Spinal cord (tissue), 10 donors: Measurements from ENCODE around the gene ARHGEF16. TPM values are rescaled to one million over a fixed set of nuclear protein-coding genes. Genes with fewer than 3 reads are reported as not detected.
A peak's percentile ranks its signal among the peaks of the same experiment; 100 is the strongest.

Experiments used
- DNase-seq, 6 donors: peaks; one replicate each; pipeline versions ENCODE4 v3.0.0 to v3.0.0-alpha.2; 2013 to 2015; ENCODE audit warnings: low spot score in 6 of 6, low read depth in 4 of 6
- H3K27ac ChIP-seq: one replicate; pipeline ENCODE4 v1.5.1; 2013; ENCODE audit warnings: low read depth, low read length, control low read depth
- H3K27me3 ChIP-seq: one replicate; pipeline ENCODE4 v1.6.1; 2013; ENCODE audit warnings: low read length; ENCODE audit not compliant: control insufficient read depth, insufficient read depth
- H3K36me3 ChIP-seq: one replicate; pipeline ENCODE4 v1.6.1; 2013; ENCODE audit warnings: low read length; ENCODE audit not compliant: control insufficient read depth, insufficient read depth
- H3K4me1 ChIP-seq: one replicate; pipeline ENCODE4 v1.6.1; 2013; ENCODE audit warnings: low read length; ENCODE audit not compliant: control insufficient read depth, insufficient read depth
- H3K4me3 ChIP-seq: one replicate; pipeline ENCODE4 v1.5.1; 2013; ENCODE audit warnings: low read depth, low read length, control low read depth
- H3K9me3 ChIP-seq: one replicate; pipeline ENCODE4 v1.6.1; 2013; ENCODE audit warnings: low read length; ENCODE audit not compliant: control insufficient read depth, insufficient read depth
- WGBS: methylation state at CpG from one replicate; pipeline ENCODE4 v1.1.5; 2013; ENCODE audit warnings: missing lambda C conversion rate; ENCODE audit not compliant: insufficient coverage; 5-methylcytosine and 5-hydroxymethylcytosine counted together
- long read RNA-seq, 4 donors: transcript quantifications; one replicate each; lab custom pipeline, GENCODE V29; 2026
- polyA plus RNA-seq, 2 donors: library from polyadenylated mRNA; unstranded; fragments of 120-200 nt; gene quantifications; one replicate each; pipeline ENCODE4 v1.2.1, GENCODE V29; 2013; ENCODE audit not compliant: insufficient read length in 2 of 2
- total RNA-seq, 2 donors: library from RNA; depleted of rRNA in 1 of 2; stranded (reverse); fragments of 120-200 nt in 1 of 2; fragments of >200 nt in 1 of 2; gene quantifications; one replicate each; pipeline versions ENCODE4 v1.2.3 to v1.2.4, GENCODE V29; 2013 to 2014
- donor health status: healthy.

ARHGEF16 gene
- 1 to 10 TPM; 2.6 to 3.7 TPM for total RNA-seq
- 1 to 10 TPM; 1.7 to 4.2 TPM for polyA plus RNA-seq
- long read RNA-seq, donor 1 = 0 reads
- long read RNA-seq, donor 2 = 0 reads
- long read RNA-seq, donor 3 = 0 reads
- long read RNA-seq, donor 4, partial matches to known transcripts = 0 of 2 reads
- long read RNA-seq, donor 4, other reads (novel, unspliced or antisense) = 0 of 2 reads

DNA sequence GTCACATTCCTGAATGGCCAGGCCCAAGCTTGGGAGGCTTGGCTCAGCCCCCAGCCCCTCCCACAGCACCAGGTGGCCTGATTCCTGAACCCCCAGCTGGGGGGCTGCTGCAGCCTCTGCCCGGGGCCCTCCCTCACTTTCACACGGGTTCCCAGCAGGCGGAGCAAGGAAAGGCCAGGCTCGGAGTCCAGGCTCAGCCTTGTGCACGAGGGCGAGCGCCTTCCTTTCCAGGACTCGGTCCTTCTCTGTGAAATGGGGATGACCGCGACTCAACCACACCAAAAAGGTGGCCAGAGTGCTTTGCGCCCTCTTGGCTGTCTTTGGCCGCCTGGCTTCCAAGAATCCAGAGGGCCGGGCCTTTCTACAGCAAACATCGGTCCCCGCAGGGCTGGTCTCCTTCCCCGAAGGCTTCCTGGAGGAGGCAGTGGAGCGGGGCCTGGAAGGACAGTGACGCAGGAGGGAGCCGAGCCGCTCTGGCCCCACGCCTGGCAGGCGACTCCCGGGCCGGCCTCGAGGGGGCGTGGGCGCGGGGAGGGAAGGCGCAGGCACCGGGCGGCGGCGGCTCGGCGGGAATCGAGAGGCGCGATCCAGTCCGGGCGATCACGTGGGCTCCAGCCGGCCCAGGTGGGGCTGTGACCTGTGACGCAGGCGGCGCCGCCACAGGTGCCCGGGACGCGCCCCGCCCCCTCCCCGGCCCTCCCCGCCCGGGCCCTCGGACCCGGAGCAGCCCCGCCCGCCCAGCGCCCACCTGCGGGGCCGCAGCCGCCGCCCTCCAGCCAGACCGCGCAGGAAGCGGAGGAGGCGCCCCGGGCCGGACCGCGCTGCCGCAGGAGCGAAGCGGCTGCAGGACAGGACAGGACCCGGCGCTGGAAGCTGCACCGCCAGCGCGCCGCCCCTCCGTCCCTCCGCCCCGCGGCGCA lies at the start of gene ARHGEF16:
TSS of gene ARHGEF16 (plus strand) at position 775 of the 920 bp plus-strand sequence. CDS start 8,420 bp downstream, outside the sequence.
- H3K27ac ChIP-seq = no peak within 1 kb of the TSS
- H3K27me3 ChIP-seq = peaks cover 11% of the 10 kb centered on the region

DNA sequence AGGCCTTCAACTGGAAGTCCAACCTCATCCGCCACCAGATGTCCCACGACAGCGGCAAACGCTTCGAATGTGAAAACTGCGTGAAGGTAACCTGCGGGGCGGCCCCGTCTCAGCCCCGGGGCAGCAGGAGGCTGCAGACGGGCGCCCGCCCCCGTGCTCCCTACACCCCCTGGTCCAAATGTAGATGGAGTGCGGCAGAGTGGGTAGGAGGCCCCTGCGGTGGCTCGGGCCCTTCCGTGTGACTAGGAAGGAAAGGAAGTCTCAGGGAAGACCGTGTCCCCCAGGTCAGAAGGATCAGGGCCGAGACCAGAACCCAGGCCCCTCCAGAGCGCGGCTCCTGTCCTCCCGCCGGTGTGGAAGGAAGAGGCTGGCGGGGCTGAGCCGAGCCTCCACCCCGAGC lies 49.7 kb upstream of the ARHGEF16 start:
- H3K27ac ChIP-seq = no peak overlapping the region
- H3K4me1 ChIP-seq = peaks cover 34% of the 10 kb centered on the region
- H3K27me3 ChIP-seq = no peaks in the 10 kb centered on the region
- no peak overlapping the region for H3K4me3 ChIP-seq
- no peak for DNase-seq
- no peaks in the 10 kb centered on the region for H3K9me3 ChIP-seq
- 95% methylated on average over 23 of the region's 27 CpGs for WGBS
- peaks cover 48% of the 10 kb centered on the region for H3K36me3 ChIP-seq

More for the DNA sequence above, at the start of gene ARHGEF16:
- Histone ChIP-seq H3K4me3 (peak within 1 kb of the TSS; percentile 7), H3K4me1 (peaks cover 45% of the 10 kb centered on the region), H3K36me3 (peaks cover 2% of the 10 kb centered on the region), H3K9me3 (no peaks in the 10 kb centered on the region)
- peak in 2 of 6 donors; percentile 26 to 60 for DNase-seq
- 5% methylated on average over 82 of the region's 84 CpGs for WGBS

DNA sequence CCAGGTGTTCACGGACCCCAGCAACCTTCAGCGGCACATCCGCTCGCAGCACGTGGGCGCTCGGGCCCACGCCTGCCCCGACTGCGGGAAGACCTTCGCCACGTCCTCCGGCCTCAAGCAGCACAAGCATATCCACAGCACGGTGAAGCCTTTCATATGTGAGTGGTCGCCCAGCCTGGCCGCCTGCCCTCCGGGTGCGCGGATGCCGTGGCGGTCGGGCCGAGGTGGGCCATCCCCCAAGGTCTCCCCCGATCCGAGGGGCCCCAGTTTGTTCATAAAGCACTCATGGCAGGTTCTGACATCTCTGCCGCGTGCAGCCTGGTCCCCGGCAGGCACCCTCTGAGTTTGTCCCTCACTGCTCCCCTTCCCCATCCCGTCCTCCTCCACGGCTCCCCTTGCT lies 49.0 kb upstream of the ARHGEF16 start:
- DNase-seq = no peak
- no peak overlapping the region for H3K4me3 ChIP-seq
- H3K36me3 ChIP-seq = peaks cover 45% of the 10 kb centered on the region
- H3K27ac ChIP-seq = no peak overlapping the region
- 96% methylated on average over 24 of the region's 30 CpGs for WGBS
- no peaks in the 10 kb centered on the region for H3K27me3 ChIP-seq
- H3K9me3 ChIP-seq = no peaks in the 10 kb centered on the region
- H3K4me1 ChIP-seq = peaks cover 41% of the 10 kb centered on the region

DNA sequence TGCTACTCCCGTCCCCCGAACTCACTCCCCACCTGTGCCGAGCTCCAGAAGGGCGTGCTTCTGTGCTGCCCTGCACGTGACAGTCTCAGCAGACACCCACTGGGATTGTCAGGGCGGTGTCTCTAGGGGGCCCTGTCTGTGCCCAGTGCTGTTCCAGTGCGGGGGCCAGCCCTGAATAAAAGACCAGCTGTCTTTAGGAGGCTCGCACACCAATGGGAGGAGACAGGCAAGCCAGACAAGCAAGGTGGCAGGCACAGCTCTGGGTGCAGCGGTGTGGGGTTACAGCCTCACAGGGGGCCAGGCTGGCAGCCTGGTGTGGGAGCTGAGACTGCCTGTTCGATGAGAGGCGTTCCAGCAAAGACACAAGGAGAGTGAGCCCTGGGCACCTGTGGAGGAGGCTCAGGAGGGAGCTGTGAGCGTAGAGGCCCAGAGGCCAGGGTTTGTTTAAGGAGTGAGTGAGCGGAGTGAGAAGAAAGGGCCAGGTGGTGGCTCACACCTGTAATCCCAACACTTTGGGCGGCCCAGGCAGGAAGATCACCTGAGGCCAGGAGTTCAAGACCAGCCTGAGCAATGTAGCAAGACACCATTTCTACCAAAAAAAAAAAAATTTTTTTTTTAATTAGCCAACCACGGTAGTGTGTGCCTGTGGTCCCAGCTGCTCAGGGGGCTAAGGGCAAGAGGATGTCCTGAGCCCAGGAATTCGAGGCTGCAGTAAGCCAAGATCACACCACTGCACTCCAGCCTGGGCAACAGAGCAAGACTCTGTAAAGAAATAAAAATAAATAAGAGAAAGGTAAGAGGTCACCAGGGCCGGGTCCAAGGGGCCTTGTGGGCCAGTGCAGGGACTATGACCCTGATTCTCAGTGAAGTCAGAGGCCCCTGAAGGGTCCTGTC lies 48.2 kb upstream of the ARHGEF16 start:
- Histone ChIP-seq H3K36me3 (peaks cover 49% of the 10 kb centered on the region), H3K4me3 (no peak overlapping the region), H3K9me3 (no peaks in the 10 kb centered on the region), H3K27ac (no peak overlapping the region), H3K27me3 (no peaks in the 10 kb centered on the region), H3K4me1 (peaks cover 44% of the 10 kb centered on the region)
- no peak for DNase-seq
- WGBS = 79% methylated on average over 16 of the region's 17 CpGs

DNA sequence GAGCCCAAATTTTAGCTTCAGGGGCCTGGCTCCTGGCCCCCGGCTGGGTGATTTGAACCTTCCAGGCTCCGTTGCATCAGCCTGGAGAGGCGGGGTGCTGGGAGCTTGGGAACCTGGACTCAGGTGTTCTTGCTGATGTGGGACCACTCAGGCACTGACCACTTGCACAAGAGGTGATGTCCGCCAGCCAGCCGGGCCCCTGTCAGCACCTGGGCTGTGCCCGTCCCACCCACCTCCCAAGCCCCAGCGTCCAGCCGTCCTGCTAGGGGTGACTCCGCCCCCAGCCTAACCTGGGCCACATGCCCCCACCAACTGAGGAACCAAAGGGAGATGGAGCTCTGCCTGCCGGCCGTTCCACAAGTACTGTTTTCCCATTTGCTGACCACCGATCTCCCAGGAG lies 47.4 kb upstream of the ARHGEF16 start:
- no peaks in the 10 kb centered on the region for H3K27me3 ChIP-seq
- no peaks in the 10 kb centered on the region for H3K9me3 ChIP-seq
- 88% methylated on average over 12 of the region's 12 CpGs for WGBS
- no peak overlapping the region for H3K4me3 ChIP-seq
- H3K27ac ChIP-seq = no peak overlapping the region
- peaks cover 42% of the 10 kb centered on the region for H3K4me1 ChIP-seq
- no peak for DNase-seq
- H3K36me3 ChIP-seq = peaks cover 57% of the 10 kb centered on the region

DNA sequence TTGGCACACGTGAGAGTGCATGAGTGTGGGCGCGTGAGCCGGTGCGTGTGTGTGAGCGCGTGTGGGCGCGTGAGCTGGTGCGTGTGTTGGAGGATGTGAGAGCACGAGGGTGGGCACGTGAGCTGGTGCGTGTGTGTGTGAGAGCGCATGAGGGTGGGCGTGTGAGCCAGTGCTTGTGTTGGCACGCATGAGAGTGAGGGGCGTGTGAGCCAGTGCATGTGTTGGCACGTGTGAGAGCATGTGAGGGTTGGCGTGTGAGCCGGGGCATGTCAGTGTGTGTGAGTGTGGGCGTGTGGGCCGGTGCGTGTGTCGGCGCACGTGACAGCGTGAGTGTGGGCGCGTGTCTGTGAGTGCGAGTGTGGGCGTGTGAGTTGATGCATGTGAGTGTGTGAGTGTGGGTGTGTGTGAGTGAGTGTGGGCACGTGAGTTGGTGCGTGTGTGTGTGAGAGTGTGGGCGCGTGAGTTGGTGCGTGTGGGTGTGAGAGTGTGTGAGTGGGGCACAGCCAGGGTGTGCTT lies 45.7 kb upstream of the ARHGEF16 start:
- DNase-seq = no peak
- no peak overlapping the region for H3K27ac ChIP-seq

DNA sequence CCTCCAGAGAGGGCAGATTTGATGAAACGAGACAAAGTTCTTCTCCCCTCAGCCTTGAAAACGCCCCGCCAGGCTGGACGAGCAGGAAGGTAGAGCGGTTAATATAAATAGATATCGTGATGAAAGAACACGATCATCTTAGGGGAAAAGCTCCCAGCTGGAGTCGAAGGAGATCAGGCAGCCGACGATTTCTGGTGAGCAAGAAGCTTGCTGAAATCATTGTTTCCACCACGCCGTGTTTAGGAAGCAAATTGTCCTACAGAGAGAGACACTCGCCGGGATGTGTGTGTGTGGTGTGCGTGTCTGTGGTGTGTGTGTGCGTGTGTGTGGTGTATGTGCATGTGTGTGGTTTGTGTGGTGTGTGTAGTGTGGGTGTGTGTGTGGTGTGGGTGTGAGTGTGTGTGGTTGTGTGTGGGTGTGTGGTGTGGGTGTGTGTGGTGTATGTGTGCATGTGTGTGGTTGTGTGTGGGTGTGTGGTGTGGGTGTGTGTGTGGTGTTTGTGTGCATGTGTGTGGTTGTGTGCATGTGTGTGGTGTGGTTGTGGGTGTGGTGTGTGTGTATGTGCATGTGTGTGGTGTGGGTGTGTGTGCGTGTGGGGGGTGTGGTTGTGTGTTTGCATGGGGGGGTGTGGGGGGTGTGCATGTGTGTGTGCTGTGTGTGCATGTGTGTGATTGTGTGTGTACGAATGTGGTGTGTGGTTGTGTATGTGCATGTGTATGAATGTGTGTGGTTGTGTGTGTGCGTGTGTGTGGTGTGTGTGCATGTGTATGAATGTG lies 44.9 kb upstream of the ARHGEF16 start:
- Histone ChIP-seq H3K9me3 (no peaks in the 10 kb centered on the region), H3K4me3 (no peak overlapping the region), H3K4me1 (peaks cover 19% of the 10 kb centered on the region), H3K27ac (no peak overlapping the region), H3K36me3 (peaks cover 62% of the 10 kb centered on the region), H3K27me3 (no peaks in the 10 kb centered on the region)
- WGBS = 65% methylated on average over 14 of the region's 19 CpGs
- peak in 2 of 6 donors; percentile 26 to 55 for DNase-seq

More for the DNA sequence above, 45.7 kb upstream of the ARHGEF16 start:
- Histone ChIP-seq H3K4me3 (no peak overlapping the region), H3K27me3 (no peaks in the 10 kb centered on the region), H3K9me3 (no peaks in the 10 kb centered on the region), H3K4me1 (peaks cover 24% of the 10 kb centered on the region), H3K36me3 (peaks cover 60% of the 10 kb centered on the region)
- WGBS = 91% methylated on average over 34 of the region's 36 CpGs

DNA sequence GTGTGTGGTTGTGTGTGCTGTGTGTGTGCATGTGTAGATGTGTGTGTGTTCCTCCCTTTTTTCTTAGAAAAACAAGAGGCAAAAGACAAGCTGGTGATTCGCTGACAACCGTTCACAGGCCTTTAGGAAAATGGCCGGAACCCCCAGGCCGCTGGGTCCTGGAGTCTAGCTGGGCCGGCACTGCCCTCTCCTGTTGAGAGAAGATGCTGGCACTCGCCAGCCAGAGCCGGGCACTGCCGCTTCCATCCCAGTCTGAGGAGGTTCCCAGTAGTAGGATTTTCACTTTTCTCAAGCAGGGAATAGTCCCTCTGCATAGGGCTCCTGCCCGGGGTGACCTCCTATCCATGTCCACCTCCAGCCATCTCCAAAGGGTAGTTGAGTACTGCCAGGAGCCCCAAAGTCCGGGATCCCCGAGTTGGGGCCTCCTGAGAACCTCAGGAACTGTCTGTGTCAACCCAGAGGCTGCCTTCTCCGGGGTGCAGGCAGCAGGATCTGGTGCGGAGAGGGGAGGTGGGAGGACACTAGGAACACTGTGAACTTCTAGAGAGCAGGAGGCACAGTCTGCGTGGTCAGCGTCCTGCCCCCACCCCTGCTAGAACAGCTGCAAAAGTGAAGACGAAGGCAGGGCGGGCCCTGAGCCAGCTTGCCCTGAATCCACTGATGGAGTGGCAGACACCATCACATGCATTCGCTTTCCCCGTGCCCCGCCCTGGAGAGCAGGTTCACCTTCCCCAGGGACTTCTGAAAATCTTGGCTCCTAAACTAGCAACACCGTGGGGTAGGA lies 44.1 kb upstream of the ARHGEF16 start:
- Histone ChIP-seq H3K27me3 (peaks cover 2% of the 10 kb centered on the region), H3K36me3 (peaks cover 62% of the 10 kb centered on the region), H3K4me3 (no peak overlapping the region), H3K4me1 (peaks cover 24% of the 10 kb centered on the region), H3K9me3 (no peaks in the 10 kb centered on the region), H3K27ac (no peak overlapping the region)
- 48% methylated on average over 16 of the region's 21 CpGs for WGBS
- DNase-seq = peak; percentile 65 to 95 (median 76)
